IPS DF 4.7 (cell line): ENCODE results near the gene PLEKHN1.

Source experiments
- DNase-seq: peaks from one replicate; pipeline ENCODE4 v3.0.0-alpha.2; 2013; ENCODE audit warnings: low spot score; ENCODE audit errors: extremely low read depth

The PLEKHN1 gene

GRCh38 chr1:966135-966703 is at the start of gene PLEKHN1:
Gene PLEKHN1 (plus strand): TSS chr1:966482. CDS start chr1:966532, 50 bp downstream.
- DNase-seq = no peak

DNA sequence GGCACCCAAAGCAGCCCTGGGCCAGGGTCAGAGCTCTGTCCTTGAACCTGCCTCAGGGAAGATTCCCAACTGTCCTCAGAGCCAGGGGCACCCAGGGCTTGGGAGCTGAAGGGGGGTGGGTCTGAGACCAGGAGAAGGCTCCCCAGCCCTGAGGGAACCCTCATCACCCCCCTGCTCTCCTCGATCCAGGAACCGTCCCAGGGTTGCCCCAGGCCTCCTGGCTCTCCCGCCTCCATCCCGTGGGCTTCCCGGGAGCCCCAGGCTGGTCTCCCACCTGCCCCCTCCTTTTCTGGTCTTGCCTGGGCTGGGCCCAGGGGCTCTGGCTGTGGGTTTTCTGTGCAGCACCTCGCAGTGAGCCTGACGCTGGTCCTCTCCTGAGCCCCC is 49.2 kb upstream of the PLEKHN1 start:
- no peak for DNase-seq

DNA sequence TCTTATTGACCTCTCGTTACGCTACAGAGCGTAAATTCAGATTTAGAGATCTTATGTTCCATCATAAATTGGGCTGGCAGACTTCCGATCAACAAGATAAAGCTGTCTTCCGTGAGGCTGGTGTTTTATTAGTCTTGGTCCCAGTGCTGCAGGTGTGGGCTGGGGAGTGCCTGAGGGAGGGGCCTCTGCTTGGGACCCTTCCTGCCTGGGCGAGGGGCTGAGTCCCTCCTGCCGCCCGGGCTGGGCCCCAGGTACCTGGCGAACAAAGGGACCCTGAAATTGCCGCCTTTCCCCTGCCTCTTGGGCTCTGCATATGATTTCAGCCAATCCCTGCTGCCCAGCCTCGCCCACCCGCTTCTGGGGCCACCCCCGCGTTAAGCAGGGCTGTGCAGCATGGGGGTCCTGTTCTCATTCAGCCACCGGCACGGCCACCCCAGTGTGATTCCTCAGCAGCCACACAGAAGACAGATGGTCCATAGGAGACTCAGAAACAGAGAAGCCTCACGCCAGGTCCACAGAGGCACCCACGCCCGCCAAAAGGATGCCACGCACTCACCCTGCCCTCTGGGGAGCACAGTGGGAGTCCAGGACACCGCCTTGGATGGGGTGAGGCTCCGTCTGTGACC is 48.7 kb upstream of the PLEKHN1 start:
- DNase-seq = no peak

- no peak for DNase-seq
Measured at GRCh38 chr1:918353-918752, 47.9 kb upstream of the PLEKHN1 start.

- DNase-seq = no peak
Measured at GRCh38 chr1:918843-919242, 47.4 kb upstream of the PLEKHN1 start.

DNA sequence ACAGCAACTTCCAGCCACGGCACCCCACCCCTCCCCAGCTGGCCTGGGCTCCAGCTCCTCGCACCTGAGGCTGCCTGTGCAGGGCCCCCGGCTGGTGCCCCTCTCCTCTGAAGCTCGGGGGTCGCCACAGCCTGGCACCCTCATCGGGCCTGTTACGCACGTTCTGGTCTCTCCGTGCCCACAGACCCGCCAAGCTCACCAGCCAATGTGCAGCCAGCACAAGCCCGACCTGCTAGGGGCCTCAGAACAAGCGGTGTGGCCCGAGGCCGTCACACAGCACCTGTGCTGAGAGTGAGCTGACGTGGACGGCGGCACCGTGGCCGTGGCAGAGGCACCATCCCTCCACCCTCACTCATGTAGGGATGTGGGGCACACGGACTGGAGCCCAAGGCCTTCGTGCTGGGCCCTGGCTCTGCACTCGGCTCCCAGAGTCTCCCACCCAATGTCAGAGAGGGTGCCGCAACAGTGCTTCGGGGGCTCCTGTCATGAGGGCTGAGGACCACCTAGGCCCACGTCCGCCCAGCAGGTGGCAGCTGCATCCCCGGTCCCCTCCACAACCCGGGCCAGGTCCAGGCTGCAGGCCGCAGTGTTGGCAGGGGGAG is 46.9 kb upstream of the PLEKHN1 start:
- no peak for DNase-seq

DNA sequence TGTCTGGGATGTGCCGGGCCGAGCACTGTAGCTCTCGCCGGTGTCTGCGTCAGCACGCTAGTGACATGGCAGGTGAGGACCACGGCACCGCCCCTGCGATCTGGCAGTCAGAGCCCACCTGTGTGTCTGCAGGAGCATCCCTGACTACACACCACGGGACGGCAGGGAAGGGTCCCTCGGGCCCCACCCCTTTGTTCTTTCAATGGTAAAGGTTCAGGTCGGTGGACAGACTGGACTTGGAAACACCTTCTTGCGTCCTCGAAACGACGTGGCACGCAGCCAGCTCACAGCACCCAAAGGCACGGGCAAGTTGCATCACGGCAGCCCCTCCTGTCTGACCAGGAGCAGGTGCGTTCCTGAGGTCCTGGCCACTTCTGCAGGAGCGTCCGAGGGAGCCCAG is 46.3 kb upstream of the PLEKHN1 start:
- DNase-seq = no peak

DNA sequence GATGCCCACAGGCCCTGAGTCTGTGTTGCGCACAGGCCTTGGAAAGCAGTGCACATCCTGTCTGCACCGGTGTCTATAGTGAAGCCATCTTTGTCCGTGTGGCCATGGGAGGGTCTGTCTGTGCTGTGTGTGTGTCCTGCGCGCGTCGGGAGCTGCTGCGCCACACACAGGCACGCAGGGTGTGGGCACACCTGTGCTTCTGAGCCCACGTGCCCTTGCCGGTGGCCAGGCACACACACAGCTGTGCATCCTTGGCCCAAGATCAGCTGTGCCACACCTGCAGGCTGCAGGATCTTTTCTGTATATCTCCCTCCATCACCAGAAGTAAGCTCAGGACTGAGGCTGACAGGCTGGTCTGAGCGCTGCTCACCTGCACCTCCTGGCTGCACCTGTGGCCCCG is 45.8 kb upstream of the PLEKHN1 start:
- DNase-seq = no peak

GRCh38 chr1:921011-921837 is 45.1 kb upstream of the PLEKHN1 start:
- DNase-seq = no peak

DNA sequence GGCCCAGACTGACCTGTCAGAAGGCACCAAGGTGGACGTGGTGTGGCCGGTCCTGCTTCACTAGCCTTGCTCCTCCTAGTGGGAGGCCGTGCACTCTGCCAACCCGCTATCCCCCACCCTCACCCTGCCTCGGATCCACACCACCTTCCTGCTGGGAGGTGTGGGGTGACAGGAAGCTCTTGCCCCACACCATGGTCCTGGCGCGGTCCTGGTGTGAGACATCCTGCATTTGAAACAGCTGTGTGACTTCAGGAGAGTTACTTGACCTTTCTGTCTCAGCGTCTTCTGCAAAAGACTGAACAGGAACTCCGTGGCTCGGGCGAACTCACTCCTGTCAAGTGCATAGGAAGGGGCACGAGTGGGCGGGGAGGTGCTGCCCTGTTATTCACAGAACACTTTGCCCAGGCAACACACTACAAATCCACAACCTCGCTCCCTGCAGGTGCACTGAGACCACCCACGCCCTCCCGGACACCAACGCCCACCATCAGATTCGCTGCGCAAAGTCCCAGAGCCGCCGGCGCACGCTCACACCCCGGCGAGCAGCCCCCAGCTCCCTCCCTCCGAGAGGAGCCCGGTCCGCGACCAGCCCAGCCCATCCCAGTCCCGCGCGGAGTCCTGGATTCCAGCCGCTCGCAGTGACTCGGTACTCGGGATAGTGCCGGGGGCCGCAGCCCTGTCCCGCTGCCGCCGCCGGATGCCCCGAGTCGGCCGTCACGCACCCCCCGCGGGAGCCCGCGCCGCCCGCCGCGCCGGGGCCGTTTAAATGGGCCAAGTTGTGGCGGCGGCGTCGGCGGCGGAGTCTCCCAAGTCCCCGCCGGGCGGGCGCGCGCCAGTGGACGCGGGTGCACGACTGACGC is 42.9 kb upstream of the PLEKHN1 start, which contains the start of gene SAMD11:
SAMD11 (plus strand) TSS at position 793 of the 860 bp plus-strand sequence. CDS start 509 bp downstream, outside the sequence.
- no peak for DNase-seq

- DNase-seq = no peak
Measured at GRCh38 chr1:923991-924655, 42.2 kb upstream of the PLEKHN1 start.

GRCh38 chr1:924656-925560 is 41.4 kb upstream of the PLEKHN1 start:
- no peak for DNase-seq

DNA sequence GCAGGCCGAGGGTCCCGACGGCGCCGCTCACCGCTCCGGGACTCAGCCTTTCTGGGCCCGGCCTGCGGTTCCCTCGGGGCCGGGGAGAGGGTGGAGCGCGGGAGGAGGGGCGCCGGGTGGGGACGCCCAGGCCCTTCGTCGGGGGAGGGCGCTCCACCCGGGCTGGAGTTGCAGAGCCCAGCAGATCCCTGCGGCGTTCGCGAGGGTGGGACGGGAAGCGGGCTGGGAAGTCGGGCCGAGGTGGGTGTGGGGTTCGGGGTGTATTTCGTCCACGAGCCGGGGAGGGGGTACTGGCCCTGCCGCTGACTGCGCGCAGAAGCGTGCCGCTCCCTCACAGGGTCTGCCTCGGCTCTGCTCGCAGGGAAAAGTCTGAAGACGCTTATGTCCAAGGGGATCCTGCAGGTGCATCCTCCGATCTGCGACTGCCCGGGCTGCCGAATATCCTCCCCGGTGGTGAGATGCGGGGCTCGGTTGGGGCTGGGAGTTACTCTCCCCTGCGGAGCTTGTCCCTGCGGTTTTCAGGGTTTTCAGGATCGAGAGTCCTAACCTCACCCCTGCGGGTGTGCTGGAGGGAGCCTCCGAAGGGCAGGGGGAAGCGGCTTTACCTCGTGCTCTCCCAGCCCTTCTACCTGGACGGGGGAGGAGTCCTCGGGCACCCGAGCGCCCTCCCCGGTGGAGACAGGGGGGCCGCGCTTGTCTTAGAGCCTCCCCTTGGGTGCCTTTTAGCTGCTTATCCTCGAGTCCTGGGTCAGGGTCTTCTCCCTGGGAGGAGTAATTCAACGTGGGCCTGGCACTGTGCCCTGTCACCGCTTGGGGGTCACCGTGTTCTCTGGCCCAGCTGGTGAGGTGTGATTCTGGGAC is 40.5 kb upstream of the PLEKHN1 start:
- no peak for DNase-seq

DNA sequence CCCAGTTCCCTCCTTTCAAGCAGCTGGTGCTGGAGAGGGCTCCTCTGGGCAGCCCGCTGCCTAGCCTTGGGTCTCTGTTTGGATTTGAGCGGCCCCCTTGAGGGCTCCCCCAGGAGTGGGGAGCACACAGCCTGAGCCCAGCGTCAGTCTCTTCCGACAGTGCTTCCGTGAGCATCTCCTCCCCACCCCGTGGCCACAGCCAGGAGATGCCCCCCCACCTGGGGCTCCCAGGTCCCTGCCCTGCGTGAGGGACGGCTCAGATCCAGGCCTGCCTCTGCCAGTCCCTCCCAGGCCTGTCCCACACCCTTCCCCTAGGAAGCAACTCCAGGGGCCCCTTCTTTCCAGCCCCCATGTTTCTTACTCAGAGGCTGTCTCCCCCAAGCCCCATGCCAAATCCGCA is 39.0 kb upstream of the PLEKHN1 start:
- DNase-seq = no peak

GRCh38 chr1:927748-928147 is 38.5 kb upstream of the PLEKHN1 start:
- no peak for DNase-seq

DNA sequence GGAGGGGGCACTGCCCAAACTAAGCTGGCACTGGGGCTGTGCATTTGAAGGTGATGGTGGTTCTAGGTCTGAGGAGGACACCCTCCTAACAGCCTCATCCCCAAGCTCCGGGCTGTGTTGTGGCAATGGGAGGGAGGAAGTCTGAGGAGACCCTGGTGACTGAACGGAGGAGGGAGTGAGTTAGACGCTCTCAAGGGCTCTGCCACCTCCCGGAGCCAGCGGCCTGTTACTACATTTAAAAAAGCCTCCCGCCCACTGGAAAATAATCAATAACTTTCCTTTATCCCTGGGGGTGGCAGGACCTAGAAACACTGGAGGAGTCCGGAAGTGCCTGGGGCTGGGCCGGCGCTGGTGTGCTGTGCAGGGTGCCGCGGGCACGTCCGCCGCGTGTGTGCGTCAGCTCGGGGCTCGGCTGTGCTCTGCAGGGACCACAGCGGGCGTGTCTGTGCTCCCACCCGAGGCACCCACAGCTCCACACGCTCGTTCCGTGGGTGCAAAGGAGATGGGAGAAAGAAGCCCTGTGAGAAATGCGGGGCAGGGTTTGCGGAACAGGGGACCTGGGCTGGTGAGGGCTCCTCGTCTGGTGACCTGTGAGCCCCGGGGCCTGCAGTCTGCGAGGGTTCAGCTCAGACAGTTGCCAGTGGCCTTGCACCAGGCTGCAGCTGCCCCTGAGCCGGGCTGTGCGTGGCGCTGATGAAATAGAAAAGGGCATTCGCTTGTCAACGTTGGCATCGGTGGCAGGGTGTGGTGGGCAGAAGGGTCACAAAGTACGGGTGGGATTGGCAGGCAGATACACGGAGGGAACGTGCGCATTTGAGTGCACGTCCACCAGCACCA is 37.2 kb upstream of the PLEKHN1 start:
- no peak for DNase-seq

DNA sequence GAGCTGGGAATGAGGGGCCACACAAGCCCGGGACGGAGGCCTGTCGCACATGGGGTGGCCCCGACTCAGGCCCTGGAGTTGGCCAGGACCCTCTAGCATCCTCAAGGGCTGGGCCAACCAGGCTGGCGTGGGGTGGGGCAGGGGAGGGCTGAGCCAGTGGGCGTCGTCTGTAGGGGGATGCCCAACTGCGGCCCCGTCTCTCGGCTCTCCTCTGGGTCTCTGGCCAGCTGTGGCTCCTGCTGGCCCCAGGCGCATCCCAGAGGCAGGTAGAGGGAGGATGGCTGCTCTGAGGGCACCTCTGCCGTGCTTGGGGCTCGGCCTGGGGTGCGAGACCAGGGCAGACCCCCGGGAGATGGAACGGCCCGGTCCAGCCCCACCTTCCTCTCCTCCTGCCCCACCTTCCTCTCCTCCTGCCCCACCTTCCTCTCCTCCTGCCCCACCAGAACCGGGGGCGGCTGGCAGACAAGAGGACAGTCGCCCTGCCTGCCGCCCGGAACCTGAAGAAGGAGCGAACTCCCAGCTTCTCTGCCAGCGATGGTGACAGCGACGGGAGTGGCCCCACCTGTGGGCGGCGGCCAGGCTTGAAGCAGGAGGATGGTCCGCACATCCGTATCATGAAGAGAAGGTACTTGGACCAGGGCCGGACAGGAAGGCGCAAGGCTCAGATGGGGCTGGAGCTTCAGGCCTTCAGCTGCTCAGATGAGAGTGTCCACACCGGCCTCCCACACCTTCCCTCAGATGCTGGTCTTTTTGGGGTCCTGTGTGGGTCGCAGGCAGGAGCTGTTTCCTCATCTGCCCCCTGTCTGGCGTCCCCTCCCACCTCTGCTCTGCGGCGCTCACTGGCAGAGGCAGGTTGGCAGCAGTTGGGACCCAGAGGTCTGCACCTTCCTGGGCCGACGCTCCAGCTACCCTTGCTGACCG is 36.3 kb upstream of the PLEKHN1 start:
- no peak for DNase-seq
